VCaP (cell line): Measurements from ENCODE around the gene MOAP1.

Source experiments
- H3K27ac ChIP-seq: fragments of 450-650 bp; 2 replicates; pipeline ENCODE4 v1.5.1; 2017
- TF ChIP-seq, protein P1 (sequence below): fragments of 450-650 bp; conservative IDR thresholded peaks from 2 replicates; pipeline ENCODE4 v1.5.1; 2017; ENCODE audit warnings: mild to moderate bottlenecking, moderate library complexity

The MOAP1 gene

DNA sequence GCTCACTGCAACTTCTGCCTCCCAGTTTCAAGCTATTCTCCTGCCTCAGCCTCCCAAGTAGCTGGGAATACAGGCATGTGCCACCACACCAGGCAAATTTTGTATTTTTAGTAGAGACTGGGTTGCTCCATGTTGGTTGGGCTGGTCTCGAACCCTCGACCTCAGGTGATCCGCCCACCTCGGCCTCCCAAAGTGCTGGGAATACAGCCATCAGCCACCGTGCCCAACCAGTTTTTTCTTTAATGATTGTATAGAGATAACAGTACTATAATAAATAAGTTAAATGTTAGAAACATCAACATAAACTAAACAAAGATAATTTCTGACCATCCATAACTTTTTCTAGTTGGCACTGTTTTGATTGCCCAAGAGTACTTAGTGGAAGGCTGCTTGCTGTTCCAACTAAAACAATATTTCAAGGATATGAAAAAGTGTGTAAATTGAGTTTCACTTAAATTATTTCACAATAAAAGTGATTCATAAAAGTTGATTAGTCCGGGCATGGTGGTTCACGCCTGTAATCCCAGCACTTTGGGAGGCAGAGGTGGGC is 16.5 kb upstream of the MOAP1 start:
- H3K27ac ChIP-seq, result no peak overlapping the region
- TF ChIP-seq, protein P1, sequence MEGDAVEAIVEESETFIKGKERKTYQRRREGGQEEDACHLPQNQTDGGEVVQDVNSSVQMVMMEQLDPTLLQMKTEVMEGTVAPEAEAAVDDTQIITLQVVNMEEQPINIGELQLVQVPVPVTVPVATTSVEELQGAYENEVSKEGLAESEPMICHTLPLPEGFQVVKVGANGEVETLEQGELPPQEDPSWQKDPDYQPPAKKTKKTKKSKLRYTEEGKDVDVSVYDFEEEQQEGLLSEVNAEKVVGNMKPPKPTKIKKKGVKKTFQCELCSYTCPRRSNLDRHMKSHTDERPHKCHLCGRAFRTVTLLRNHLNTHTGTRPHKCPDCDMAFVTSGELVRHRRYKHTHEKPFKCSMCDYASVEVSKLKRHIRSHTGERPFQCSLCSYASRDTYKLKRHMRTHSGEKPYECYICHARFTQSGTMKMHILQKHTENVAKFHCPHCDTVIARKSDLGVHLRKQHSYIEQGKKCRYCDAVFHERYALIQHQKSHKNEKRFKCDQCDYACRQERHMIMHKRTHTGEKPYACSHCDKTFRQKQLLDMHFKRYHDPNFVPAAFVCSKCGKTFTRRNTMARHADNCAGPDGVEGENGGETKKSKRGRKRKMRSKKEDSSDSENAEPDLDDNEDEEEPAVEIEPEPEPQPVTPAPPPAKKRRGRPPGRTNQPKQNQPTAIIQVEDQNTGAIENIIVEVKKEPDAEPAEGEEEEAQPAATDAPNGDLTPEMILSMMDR, result no peak

GRCh38 chr14:93200553-93200952 is 15.9 kb upstream of the MOAP1 start:
- H3K27ac ChIP-seq, result no peak overlapping the region
- TF ChIP-seq, protein P1, result no peak

DNA sequence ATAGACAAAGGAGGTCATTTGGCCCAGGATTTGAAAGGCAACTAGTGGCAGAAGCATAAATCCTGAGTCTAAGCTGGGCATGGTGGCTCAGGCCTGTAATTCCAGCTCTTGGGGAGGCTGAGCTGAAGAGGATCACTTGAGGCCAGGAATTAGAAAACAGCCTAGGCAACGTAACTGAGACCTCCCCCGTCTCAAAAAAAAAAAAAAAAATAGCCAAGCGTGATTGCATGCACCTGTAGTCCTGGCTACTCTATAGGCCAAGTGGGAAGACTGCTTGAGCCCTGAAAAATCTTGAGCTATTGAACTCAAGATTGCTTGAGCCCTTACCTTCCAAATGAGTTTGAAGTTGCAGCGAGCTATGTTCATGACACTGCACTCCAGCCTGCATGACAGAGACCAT is 14.3 kb upstream of the MOAP1 start:
- H3K27ac ChIP-seq, result no peak overlapping the region
- TF ChIP-seq, protein P1, result no peak

DNA sequence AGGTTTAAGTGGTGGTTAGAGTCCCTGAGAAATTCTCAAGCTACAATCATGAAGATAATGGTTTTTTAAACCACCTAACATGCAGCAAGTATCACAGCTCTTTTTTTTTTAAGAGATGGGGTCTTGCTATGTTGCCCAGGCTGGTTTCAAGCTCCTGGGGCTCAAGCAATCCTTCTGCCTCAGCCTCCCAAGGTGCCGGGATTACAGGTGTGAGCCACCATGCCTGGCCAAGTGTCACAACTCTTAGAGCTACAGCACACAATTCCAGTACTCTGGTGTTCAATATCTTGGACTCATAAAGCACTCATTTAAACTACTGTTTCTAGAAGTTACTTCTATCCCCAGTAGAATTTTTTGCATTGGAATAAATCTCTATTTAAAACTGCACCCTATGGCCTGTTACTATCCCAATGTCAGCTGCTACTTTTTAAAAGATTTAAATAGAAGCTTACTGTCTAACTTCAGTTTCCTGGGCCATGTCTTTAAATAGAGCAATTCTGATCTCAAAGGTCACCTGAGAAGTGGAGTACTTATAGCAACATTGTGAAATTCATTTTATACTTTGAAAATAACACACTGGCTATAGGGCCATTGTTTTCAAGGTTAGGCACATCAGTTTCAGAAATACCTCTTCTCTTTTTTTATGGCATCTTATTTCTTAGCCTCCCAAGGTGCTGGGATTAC is 10.8 kb upstream of the MOAP1 start:
- H3K27ac ChIP-seq, result no peak overlapping the region
- TF ChIP-seq, protein P1, result no peak

DNA sequence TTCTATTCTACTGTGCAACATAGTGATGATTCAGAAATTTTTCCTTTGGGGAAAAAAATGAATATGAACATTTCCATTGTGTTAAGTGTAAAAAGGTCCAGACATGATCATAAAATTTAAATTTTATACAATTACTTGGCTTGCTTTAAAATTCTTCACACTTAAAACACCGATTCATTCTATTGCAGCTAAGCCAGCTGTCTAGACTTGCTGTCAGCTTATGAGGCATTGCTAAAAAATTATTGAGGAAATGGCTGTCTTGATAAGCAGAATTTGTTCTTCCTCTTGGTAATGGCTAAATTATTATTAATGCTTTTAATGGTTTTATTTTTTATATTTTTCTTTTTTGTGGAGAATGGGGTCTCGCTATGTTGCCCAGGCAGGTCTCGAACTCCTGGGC is 2.3 kb upstream of the MOAP1 start:
- no peak overlapping the region; the same call in 1 of the 2 replicates for H3K27ac ChIP-seq
- TF ChIP-seq, protein P1, result no peak

- peak overlapping the region; percentile 95 for H3K27ac ChIP-seq
Measured at GRCh38 chr14:93186466-93186865, 1.8 kb upstream of the MOAP1 start.

GRCh38 chr14:93185349-93185720 is 638 bp upstream of the MOAP1 start:
- H3K27ac ChIP-seq, result peak overlapping the region; percentile 95

More at GRCh38 chr14:93186466-93186865, 1.8 kb upstream of the MOAP1 start:
- TF ChIP-seq, protein P1, result no peak

More at GRCh38 chr14:93185349-93185720, 638 bp upstream of the MOAP1 start:
- TF ChIP-seq, protein P1, result no peak
